GM21723 (cell line): ENCODE measurements around the gene COMP.

Experiments
- ATAC-seq: cut with Tn5 transposase; IDR thresholded peaks from one replicate; pipeline ENCODE4 v1.9.1; 2021; ENCODE audit warnings: mild to moderate bottlenecking, moderate library complexity; ENCODE audit not compliant: unreplicated experiment

The COMP gene

GRCh38 chr19:18783958-18784785 is 6.9 kb downstream of the COMP start:
- ATAC-seq = no peak

- ATAC-seq = no peak
Observed at GRCh38 chr19:18782559-18783225, 8.4 kb downstream of the COMP start.

- ATAC-seq = no peak
Observed at GRCh38 chr19:18781885-18782527, 9.1 kb downstream of the COMP start.

- no peak for ATAC-seq
Observed at GRCh38 chr19:18781047-18781600, 10.0 kb downstream of the COMP start.

- ATAC-seq = no peak
Observed at GRCh38 chr19:18780631-18781030, 10.5 kb downstream of the COMP start.

GRCh38 chr19:18780081-18780480 is 11.0 kb downstream of the COMP start:
- no peak for ATAC-seq

- no peak for ATAC-seq
Observed at GRCh38 chr19:18778826-18779495, 12.1 kb downstream of the COMP start.

- no peak for ATAC-seq
Observed at GRCh38 chr19:18778076-18778389, 13.1 kb downstream of the COMP start.

- ATAC-seq = no peak
Observed at GRCh38 chr19:18777301-18778075, 13.6 kb downstream of the COMP start.

- no peak for ATAC-seq
Observed at GRCh38 chr19:18776736-18777135, 14.4 kb downstream of the COMP start.

- ATAC-seq = no peak
Observed at GRCh38 chr19:18776288-18776594, 14.9 kb downstream of the COMP start.

- ATAC-seq = no peak
Observed at GRCh38 chr19:18775586-18776287, 15.4 kb downstream of the COMP start.

GRCh38 chr19:18774782-18775444 is 16.2 kb downstream of the COMP start:
- ATAC-seq = no peak

- no peak for ATAC-seq
Observed at GRCh38 chr19:18774107-18774506, 17.0 kb downstream of the COMP start.

- no peak for ATAC-seq
Observed at GRCh38 chr19:18773682-18774081, 17.4 kb downstream of the COMP start.

GRCh38 chr19:18772620-18773587 is 18.2 kb downstream of the COMP start:
- ATAC-seq = no peak

GRCh38 chr19:18771328-18772242 is 19.5 kb downstream of the COMP start:
- no peak for ATAC-seq
